ENCODE data around the gene TRIM42. TPM values are rescaled to one million over a fixed set of nuclear protein-coding genes. Genes with fewer than 3 reads are reported as not detected.

The TRIM42 gene
- total and polyA plus RNA-seq, 2 of the 8 experiments (the other 6 are each of a cell fraction or from before 2014, with no cell fraction given) = not detected

GRCh38 chr3:140715035-140715434, 37.2 kb downstream of the TRIM42 start (continued):
- TF ChIP-seq SIRT6 (IDR thresholded peaks at IDR 0.05; ENCODE audit: low read length) = no peak
- TF ChIP-seq USF2 (IDR thresholded peaks at IDR 0.05; ENCODE audit: low read length) = no peak
